IPS DF 6.9 (cell line): ENCODE results near the gene TESK2.
A peak's percentile ranks its signal among the peaks of the same experiment; 100 is the strongest.
"Not testable (repeated sequence)": the region's sequence is repeated elsewhere in the genome, so short reads cannot be mapped to it uniquely, and the experiment has no call there.

ENCODE experiments used
- DNase-seq: peaks from one replicate; pipeline ENCODE4 v3.0.0-alpha.2; 2013; ENCODE audit warnings: low read depth, low spot score
- H3K27ac ChIP-seq: one replicate; pipeline ENCODE4 v1.5.1; 2013; ENCODE audit warnings: low read length, control low read depth
- H3K27me3 ChIP-seq: 2 replicates; pipeline ENCODE4 v1.6.1; 2013; ENCODE audit warnings: mild to moderate bottlenecking, low read length; ENCODE audit not compliant: control insufficient read depth, insufficient read depth
- H3K36me3 ChIP-seq: 2 replicates; pipeline ENCODE4 v1.6.1; 2013; ENCODE audit warnings: low read length; ENCODE audit not compliant: control insufficient read depth, insufficient read depth
- H3K4me1 ChIP-seq: 2 replicates; pipeline ENCODE4 v1.6.1; 2013; ENCODE audit warnings: low read length; ENCODE audit not compliant: control insufficient read depth, insufficient read depth
- H3K4me3 ChIP-seq: 2 replicates; pipeline ENCODE4 v1.5.1; 2013; ENCODE audit warnings: mild to moderate bottlenecking, low read length
- H3K9me3 ChIP-seq: 2 replicates; pipeline ENCODE4 v1.6.1; 2013; ENCODE audit warnings: low read length, inconsistent platforms; ENCODE audit not compliant: control insufficient read depth, insufficient read depth
- WGBS: extraction: QIAGEN DNeasy Blood & Tissue Kit; methylation state at CpG from one replicate; pipeline ENCODE4 v1.1.7; 2013; ENCODE audit warnings: mixed read lengths, missing lambda C conversion rate; ENCODE audit not compliant: insufficient read length, insufficient coverage; 5-methylcytosine and 5-hydroxymethylcytosine counted together

The TESK2 gene, protein sequence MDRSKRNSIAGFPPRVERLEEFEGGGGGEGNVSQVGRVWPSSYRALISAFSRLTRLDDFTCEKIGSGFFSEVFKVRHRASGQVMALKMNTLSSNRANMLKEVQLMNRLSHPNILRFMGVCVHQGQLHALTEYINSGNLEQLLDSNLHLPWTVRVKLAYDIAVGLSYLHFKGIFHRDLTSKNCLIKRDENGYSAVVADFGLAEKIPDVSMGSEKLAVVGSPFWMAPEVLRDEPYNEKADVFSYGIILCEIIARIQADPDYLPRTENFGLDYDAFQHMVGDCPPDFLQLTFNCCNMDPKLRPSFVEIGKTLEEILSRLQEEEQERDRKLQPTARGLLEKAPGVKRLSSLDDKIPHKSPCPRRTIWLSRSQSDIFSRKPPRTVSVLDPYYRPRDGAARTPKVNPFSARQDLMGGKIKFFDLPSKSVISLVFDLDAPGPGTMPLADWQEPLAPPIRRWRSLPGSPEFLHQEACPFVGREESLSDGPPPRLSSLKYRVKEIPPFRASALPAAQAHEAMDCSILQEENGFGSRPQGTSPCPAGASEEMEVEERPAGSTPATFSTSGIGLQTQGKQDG

DNA sequence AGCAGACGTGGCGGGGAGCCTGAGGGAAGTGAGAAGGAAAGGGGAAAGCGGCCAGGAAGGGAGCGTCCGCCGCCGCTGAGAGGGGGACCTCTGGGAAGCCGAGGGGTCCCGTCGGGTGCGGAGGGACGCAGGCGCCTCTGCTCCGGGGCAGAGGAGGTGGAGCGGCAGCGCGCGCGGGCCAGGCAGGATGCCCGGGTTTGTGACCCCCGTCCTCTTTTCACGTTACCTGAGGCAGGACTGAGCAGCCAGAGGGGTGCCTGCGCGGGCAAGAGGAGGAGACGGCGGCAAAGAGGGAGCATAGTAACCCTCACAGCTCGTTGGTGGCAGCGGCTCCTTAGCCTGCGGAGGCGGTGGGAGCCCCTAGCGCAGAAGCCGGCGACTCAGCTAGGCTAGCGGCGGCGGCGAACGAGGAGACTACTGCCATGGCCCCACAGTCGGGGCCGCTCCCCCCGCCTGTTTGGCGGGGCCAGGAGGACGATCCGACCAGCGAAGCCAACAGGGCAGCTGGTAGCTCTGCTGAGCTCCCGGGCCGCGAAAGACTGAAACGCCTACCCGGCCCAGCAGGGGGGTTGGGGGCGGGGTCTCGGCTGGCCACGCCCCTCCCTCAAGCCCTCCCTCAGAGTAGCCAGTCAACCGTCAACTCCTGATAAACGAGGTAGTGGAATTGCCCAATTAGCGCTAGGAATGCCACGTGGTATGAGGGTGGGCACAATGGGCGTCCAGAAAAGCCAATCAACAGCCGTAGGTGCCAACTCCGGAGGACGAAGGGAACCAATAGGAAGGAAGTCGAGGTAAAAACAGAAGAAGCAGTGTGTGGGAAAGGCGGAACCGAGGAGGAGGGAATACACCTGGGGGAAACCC, at the start of gene TESK2:
TESK2 (minus strand) TSS at position 538 of the 861 bp plus-strand sequence. CDS start 33,378 bp downstream, outside the sequence.
- Histone ChIP-seq H3K4me1 (0 out of 2 replicates have a peak, but pooled peaks cover 1% of the 10 kb centered on the region), H3K27me3 (no peaks in the 10 kb centered on the region), H3K27ac (no peak within 1 kb of the TSS), H3K4me3 (peak within 1 kb of the TSS; percentile 65), H3K36me3 (no peaks in the 10 kb centered on the region), H3K9me3 (no peaks in the 10 kb centered on the region)
- DNase-seq = peak; percentile 100
- WGBS = no CpG with 5 or more reads among the region's 64 CpGs

DNA sequence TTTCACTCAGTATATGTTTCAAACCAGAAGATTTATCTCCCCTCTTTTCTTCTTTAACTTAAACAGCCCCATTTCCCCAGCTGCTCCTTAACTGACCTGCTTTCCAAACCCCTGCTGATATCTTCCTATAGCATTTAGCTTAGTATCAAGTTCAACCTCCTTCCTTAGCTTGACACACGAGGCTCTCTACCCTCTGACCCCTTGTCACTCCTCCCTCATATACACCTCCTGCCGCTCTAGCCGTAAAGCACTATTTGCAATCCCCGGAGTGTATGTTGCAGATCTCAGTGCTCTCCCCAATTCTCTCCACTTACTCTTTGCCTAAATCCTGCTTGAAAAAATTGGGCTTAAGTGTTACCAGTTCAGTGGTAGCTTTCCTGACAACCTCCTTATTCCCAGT, 45.9 kb upstream of the TESK2 start:
- DNase-seq = no peak
- H3K9me3 ChIP-seq = no peaks in the 10 kb centered on the region
- H3K27me3 ChIP-seq = no peaks in the 10 kb centered on the region
- no peaks in the 10 kb centered on the region for H3K36me3 ChIP-seq
- H3K27ac ChIP-seq = no peak overlapping the region
- no CpG with 5 or more reads among the region's 4 CpGs for WGBS
- H3K4me1 ChIP-seq = no peaks in the 10 kb centered on the region
- no peak overlapping the region for H3K4me3 ChIP-seq

DNA sequence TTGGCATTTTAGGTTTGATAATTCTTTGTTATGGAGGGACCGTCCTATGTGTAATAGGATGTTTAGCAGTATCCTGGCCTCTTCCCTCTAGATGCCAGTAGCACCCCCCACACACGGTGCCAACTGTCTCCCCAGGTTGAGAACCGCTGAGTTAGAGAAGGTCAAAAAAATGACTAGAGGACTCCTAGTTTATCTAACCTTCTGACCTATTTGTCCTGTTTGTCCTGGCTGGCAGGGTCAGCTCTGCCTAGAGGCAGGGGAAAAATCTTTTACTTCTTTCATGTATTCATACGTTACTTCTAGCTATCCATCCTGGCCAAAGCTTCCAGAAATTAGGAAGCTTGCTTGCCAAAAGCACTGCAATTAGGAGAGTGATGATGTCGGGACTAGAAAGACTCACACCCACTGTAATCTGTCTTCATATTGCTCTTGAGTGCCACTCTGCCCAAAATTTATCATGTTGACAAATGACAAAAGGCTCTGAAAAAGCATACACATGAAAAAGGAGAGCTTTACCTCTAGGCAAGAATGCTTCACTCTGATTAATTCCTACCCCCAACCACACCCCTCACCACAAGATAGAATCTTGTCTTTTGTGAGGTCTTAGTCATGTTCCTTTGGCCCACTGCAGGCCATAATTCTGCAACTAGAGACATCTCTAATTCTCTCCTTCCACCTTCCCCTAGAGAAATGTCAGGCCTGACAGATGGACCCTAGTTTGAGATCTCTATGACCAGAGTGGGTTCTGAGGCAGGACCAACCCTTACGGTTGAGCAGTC, 45.2 kb upstream of the TESK2 start:
- H3K9me3 ChIP-seq = no peaks in the 10 kb centered on the region

DNA sequence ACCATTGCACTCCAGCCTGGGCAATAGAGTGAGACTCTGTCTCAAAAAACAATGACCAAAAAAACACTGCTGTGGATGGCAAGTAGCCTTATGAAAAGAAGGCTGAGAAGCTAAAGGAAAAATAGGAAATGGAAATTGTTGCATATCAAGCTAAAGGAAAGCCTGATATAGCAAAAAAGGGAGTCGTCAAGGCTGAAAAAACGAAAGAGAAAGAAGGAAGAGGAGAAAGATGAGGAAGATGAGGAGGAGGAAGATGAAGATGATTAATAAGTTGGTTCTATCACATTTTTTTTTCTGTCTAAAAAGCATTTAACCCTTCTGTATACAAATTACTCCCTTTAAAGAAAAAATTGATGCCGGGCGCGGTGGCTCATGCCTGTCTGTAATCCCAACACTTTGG, 40.9 kb upstream of the TESK2 start:
- WGBS = 100% methylated on average over 2 of the region's 5 CpGs
- Histone ChIP-seq H3K27ac (no peak overlapping the region), H3K4me1 (no peaks in the 10 kb centered on the region), H3K9me3 (no peaks in the 10 kb centered on the region), H3K36me3 (no peaks in the 10 kb centered on the region), H3K4me3 (no peak overlapping the region), H3K27me3 (no peaks in the 10 kb centered on the region)
- DNase-seq = no peak

More for the DNA sequence above, 45.2 kb upstream of the TESK2 start:
- no peak for DNase-seq
- WGBS = no CpG with 5 or more reads among the region's 6 CpGs
- no peaks in the 10 kb centered on the region for H3K27me3 ChIP-seq
- no peaks in the 10 kb centered on the region for H3K4me1 ChIP-seq
- H3K36me3 ChIP-seq = no peaks in the 10 kb centered on the region
- H3K27ac ChIP-seq = no peak overlapping the region
- H3K4me3 ChIP-seq = no peak overlapping the region

DNA sequence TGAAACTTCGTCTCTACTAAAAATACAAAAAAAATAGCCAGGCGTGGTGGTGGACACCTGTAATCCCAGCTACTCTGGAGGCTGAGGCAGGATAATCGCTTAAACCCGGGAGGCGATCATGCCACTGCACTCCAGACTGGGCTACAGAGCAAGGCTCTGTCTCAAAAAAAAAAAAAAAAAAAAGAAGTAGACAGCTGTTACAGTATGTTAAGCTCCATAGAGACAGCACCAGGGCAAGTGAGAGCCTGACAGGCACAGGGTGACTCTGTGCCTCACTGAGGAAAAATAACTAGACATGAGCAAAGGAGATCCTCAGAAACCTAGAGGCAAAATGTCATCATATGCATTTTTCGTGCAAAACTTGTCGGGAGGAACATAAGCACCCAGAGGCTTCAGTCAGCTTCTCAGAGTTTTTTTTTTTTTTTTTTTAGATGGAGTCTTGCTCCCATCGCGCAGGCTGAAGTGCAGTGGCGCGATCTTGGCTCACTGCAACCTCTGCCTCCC, 39.7 kb upstream of the TESK2 start:
- Histone ChIP-seq H3K36me3 (no peaks in the 10 kb centered on the region), H3K27ac (no peak overlapping the region), H3K4me1 (no peaks in the 10 kb centered on the region), H3K27me3 (no peaks in the 10 kb centered on the region), H3K9me3 (no peaks in the 10 kb centered on the region), H3K4me3 (no peak overlapping the region)
- no peak for DNase-seq
- no CpG with 5 or more reads among the region's 11 CpGs for WGBS

DNA sequence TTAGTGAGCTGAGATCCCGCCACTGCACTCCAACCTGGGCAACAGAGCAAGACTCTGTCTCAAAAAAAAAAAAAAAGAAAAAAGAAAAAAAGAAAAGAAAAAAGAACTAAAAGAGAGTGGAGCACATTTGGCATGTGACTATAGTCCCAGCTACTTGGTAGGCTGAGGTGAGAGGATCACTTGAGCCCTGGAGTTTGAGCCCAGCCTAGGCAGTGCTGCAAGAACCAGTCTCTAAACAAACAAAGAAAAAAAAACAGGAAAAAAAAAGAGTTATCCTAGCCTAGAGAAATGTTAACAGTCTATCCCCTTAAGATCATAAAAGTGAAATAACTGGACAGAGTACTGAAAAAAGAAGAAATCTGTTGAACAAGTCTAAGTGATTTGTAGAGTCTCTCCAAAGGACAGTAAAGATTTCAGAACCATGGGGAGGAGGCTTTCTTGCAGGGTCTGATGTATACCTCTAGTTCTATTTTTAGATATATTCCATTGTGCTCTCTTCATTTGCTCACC, 35.2 kb upstream of the TESK2 start:
- no peaks in the 10 kb centered on the region for H3K36me3 ChIP-seq
- WGBS = no CpG with 5 or more reads among the region's 1 CpG
- H3K27me3 ChIP-seq = no peaks in the 10 kb centered on the region
- H3K27ac ChIP-seq = no peak overlapping the region
- H3K4me3 ChIP-seq = no peak overlapping the region
- no peak for DNase-seq
- no peaks in the 10 kb centered on the region for H3K4me1 ChIP-seq
- no peaks in the 10 kb centered on the region for H3K9me3 ChIP-seq

DNA sequence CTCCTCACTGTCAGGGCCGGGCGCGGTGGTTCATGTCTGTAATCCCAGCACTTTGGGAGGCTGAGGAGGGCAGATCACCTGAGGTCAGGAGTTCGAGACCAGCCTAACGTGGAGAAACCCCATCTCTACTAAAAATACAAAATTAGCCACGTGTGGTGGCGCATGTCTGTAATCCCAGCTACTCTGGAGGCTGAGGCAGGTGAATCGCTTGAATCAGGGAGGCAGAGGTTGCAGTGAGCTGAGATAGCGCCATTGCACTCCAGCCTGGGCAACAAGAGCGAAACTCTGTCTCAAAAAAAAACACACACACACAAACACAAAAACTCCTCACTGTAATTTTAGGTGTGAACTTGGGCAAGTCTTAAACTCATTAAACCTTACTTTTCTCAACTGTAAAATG, 33.0 kb upstream of the TESK2 start:
- H3K4me1 ChIP-seq, H3K36me3 ChIP-seq, H3K9me3 ChIP-seq, H3K27ac ChIP-seq, H3K4me3 ChIP-seq, H3K27me3 ChIP-seq, DNase-seq: not testable (repeated sequence)
- no CpG with 5 or more reads among the region's 10 CpGs for WGBS

DNA sequence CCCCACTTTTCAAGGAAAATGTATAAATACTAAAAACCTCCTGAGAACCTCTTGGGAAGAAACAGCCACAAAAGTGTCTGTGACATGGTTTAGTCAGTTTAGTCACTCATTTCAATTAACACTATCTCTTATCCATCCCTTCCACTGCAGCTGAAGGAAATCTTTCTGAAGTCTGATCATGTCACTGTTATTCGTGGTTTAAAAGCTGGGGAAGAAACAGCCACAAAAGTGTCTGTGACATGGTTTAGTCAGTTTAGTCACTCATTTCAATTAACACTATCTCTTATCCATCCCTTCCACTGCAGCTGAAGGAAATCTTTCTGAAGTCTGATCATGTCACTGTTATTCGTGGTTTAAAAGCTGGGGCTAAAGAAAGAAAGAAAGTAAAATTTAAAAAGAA, 32.6 kb upstream of the TESK2 start:
- not testable (repeated sequence) for H3K4me1 ChIP-seq, H3K27me3 ChIP-seq, H3K27ac ChIP-seq, H3K36me3 ChIP-seq, DNase-seq, H3K4me3 ChIP-seq, H3K9me3 ChIP-seq
- no CpG with 5 or more reads among the region's 2 CpGs for WGBS

DNA sequence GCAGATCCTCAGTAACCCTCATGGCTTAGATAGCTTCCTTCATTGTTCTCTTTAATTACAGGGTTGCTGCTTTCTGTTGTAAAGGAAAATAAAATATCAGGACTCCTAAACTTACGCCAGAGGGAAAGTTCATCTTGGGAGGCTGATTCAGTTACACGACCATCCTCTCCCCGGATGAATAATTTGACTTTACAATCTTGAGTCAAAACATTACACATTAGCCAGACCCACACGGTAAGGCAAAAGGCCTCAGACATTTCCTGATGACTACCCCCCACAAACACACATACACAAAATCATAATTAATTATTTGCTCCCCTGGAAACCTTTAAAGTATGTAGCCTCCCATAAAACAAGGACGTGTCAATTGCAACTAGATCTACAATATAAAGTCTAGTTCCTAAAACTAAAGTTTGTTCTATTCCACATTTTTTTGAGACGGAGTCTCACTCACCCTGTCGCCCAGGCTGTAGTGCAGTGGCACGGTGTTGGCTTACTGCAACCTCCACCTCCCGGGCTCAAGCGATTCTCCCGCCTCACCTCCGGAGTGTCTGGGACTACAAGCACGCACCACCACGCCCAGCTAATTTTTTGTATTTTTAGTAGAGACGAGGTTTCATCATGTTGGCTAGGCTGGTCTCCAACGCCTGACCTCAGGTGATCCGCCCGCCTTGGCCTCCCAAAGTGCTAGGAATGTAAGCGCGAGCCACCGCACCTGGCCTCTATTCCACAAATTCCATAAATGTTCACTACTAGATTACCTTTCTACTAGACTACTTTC, 31.6 kb upstream of the TESK2 start:
- no peaks in the 10 kb centered on the region for H3K27me3 ChIP-seq
- no peaks in the 10 kb centered on the region for H3K36me3 ChIP-seq
- H3K9me3 ChIP-seq = no peaks in the 10 kb centered on the region
- WGBS = no CpG with 5 or more reads among the region's 21 CpGs
- peak overlapping the region; percentile 34; the same call in 1 of the 2 replicates for H3K4me3 ChIP-seq
- DNase-seq = no peak
- H3K4me1 ChIP-seq = no peaks in the 10 kb centered on the region
- H3K27ac ChIP-seq = no peak overlapping the region
